GM12891 (cell line): ENCODE measurements around the gene TMEM200A.

Experiments
- PAX5 ChIP-seq: IDR thresholded peaks from 2 replicates; pipeline ENCODE4 v1.6.1; 2011; ENCODE audit warnings: low read length, moderate library complexity, mild to moderate bottlenecking; ENCODE audit not compliant: insufficient read depth, severe bottlenecking
- POLR2A ChIP-seq: IDR thresholded peaks from 2 replicates; pipeline ENCODE4 v1.6.1; 2011; ENCODE audit warnings: low read depth, low read length, control low read depth
- POLR2AphosphoS5 ChIP-seq: IDR thresholded peaks from 2 replicates; pipeline ENCODE4 v1.6.1; 2011; ENCODE audit warnings: low read depth, low read length, control low read depth
- POU2F2 ChIP-seq: IDR thresholded peaks from 2 replicates; pipeline ENCODE4 v1.6.1; 2011; ENCODE audit warnings: low read depth, mild to moderate bottlenecking, control low read depth, low read length, moderate library complexity
- SPI1 ChIP-seq: IDR thresholded peaks from 2 replicates; pipeline ENCODE4 v1.6.1; 2011; ENCODE audit warnings: low read depth, low read length, control low read depth
- TAF1 ChIP-seq: IDR thresholded peaks from 2 replicates; pipeline ENCODE4 v1.6.1; 2011; ENCODE audit warnings: low read depth, low read length, control low read depth

DNA sequence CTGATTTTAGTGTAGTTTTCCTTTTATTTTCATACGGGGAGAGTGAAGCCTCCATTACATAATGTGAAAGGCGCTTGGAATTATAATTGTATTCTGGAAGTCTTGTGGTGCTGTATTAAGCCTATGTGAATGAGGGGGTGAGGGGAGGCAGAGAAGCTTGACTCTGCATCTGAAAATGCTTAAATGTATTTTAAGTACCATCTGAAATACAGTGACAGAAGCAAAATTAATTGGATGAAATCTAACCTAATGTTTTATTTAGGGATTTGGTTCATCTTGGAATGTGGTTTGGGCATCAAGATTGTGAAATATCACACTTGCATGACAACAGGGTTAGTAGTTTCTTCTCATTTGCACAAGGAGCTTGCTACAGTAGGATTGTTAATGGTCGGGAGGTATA lies 41.2 kb downstream of the TMEM200A start:
- no peak for TF ChIP-seq POLR2A
- TF ChIP-seq TAF1 = no peak
- no peak for TF ChIP-seq POLR2AphosphoS5
- TF ChIP-seq SPI1 = no peak
- no peak for TF ChIP-seq PAX5
- no peak for TF ChIP-seq POU2F2
